Neural progenitor cell (in vitro differentiated cells): ENCODE results near the gene TRIO. TPM values are rescaled to one million over a fixed set of nuclear protein-coding genes. Genes with fewer than 3 reads are reported as not detected.
A peak's percentile ranks its signal among the peaks of the same experiment; 100 is the strongest.

ENCODE experiments used
- DNase-seq: peaks from one replicate; pipeline ENCODE4 v3.0.0-alpha.2; 2016; ENCODE audit warnings: low spot score
- H2AFZ ChIP-seq: fragments of 200-600 bp; sonication (generic); replicated peaks from 2 replicates; pipeline ENCODE4 v1.6.1; 2016; ENCODE audit warnings: antibody characterized with exemption
- H3F3A ChIP-seq: fragments of 200-600 bp; sonication (generic); 2 replicates; pipeline ENCODE4 v1.6.1; 2016; ENCODE audit warnings: antibody characterized with exemption, low read depth
- H3K27ac ChIP-seq: fragments of 200-600 bp; sonication (generic); 2 replicates; pipeline ENCODE4 v1.5.1; 2016; ENCODE audit warnings: mild to moderate bottlenecking
- H3K27me3 ChIP-seq: fragments of 200-600 bp; sonication (generic); 2 replicates; pipeline ENCODE4 v1.6.1; 2016; ENCODE audit warnings: mild to moderate bottlenecking, moderate library complexity
- H3K36me3 ChIP-seq: fragments of 200-600 bp; sonication (generic); 2 replicates; pipeline ENCODE4 v1.5.1; 2016
- H3K4me1 ChIP-seq: fragments of 200-600 bp; sonication (generic); 2 replicates; pipeline ENCODE4 v1.6.1; 2016; ENCODE audit warnings: mixed run types
- H3K4me2 ChIP-seq: fragments of 200-600 bp; sonication (generic); 2 replicates; pipeline ENCODE4 v1.6.1; 2016
- H3K4me3 ChIP-seq: fragments of 200-600 bp; sonication (generic); 2 replicates; pipeline ENCODE4 v1.5.1; 2016
- H3K79me2 ChIP-seq: fragments of 200-600 bp; sonication (generic); 2 replicates; pipeline ENCODE4 v1.6.1; 2016; ENCODE audit warnings: low read depth
- H3K9ac ChIP-seq: fragments of 200-600 bp; sonication (generic); 2 replicates; pipeline ENCODE4 v1.6.1; 2016
- H3K9me3 ChIP-seq: fragments of 200-600 bp; sonication (generic); 2 replicates; pipeline ENCODE4 v1.5.1; 2016; ENCODE audit warnings: low read depth
- H4K20me1 ChIP-seq: fragments of 200-600 bp; sonication (generic); 2 replicates; pipeline ENCODE4 v1.6.1; 2016; ENCODE audit warnings: low read depth
- H3K27ac Mint-ChIP-seq: 3 replicates; pipeline ENCODE4 v1.8.0; 2021; ENCODE audit warnings: mixed read lengths
- H3K27me3 Mint-ChIP-seq: 2 replicates; pipeline ENCODE4 v1.8.0; 2022; ENCODE audit warnings: low read depth, mild to moderate bottlenecking, inconsistent platforms, moderate library complexity, mixed read lengths; ENCODE audit not compliant: insufficient read depth
- H3K36me3 Mint-ChIP-seq: 3 replicates; pipeline ENCODE4 v1.8.0; 2021; ENCODE audit warnings: mixed read lengths
- H3K4me1 Mint-ChIP-seq: 3 replicates; pipeline ENCODE4 v1.8.0; 2021; ENCODE audit warnings: mixed read lengths
- H3K4me3 Mint-ChIP-seq: 3 replicates; pipeline ENCODE4 v1.8.0; 2021; ENCODE audit warnings: mild to moderate bottlenecking, moderate library complexity, mixed read lengths
- H3K9me3 Mint-ChIP-seq: 3 replicates; pipeline ENCODE4 v1.8.0; 2020; ENCODE audit warnings: mixed read lengths
- EZH2 ChIP-seq: fragments of 200-600 bp; sonication (generic); IDR thresholded peaks from 2 replicates; pipeline ENCODE4 v1.6.1; 2017; ENCODE audit warnings: antibody characterized with exemption, mild to moderate bottlenecking, moderate library complexity
- EZH2phosphoT487 ChIP-seq: fragments of 200-600 bp; sonication (generic); IDR thresholded peaks from 2 replicates; pipeline ENCODE4 v1.6.1; 2017; ENCODE audit warnings: antibody characterized with exemption
- total RNA-seq: library from RNA; depleted of rRNA; stranded (reverse); fragments of >200 nt; gene quantifications from 2 replicates; pipeline ENCODE4 v1.2.3, GENCODE V29; 2015; ENCODE audit warnings: low replicate concordance
- TF ChIP-seq, protein P1 (sequence below): fragments of 200-600 bp; sonication (generic); IDR thresholded peaks from 2 replicates; pipeline ENCODE4 v1.5.1; 2017; ENCODE audit warnings: antibody characterized with exemption, mild to moderate bottlenecking

TRIO gene
- total RNA-seq, 1 donor from 2014 or later: 84.7 TPM

DNA sequence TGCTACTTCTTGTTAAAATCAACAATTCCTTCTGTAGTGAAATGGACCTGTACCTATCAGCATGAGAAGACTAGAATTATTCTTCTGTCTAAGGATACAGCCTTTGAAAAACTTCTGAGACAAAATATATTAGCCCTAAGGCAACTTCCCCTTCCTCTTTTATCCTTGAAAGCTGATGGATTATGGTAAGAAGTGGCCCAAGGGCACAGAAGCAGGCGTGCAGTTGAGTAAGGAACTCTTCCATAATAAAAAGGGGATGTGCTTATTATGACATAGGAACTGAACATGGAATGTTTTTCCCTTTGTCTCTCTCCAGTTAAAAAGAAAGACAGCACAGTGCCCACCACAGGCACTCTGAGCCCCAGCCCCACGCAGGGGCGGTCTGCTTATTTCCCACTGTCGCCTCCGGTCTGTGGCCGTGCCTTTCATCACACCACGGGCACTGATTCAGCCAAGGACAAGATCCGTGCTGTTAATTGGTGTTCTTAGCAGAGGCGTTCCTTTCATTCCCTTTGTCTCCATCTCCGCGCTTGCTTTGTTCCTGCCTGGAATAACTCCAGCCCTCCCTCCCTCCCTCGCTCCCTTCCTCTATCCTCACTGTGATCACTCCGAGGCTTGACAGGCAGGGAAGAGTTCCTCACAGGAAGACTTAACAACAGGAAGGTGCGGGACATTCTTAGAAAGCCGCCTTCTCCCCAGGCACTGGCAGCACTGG lies 302.6 kb downstream of the TRIO start:
- H3K79me2 ChIP-seq: peaks cover 6% of the 10 kb centered on the region
- no peaks in the 10 kb centered on the region for H3K9me3 Mint-ChIP-seq

DNA sequence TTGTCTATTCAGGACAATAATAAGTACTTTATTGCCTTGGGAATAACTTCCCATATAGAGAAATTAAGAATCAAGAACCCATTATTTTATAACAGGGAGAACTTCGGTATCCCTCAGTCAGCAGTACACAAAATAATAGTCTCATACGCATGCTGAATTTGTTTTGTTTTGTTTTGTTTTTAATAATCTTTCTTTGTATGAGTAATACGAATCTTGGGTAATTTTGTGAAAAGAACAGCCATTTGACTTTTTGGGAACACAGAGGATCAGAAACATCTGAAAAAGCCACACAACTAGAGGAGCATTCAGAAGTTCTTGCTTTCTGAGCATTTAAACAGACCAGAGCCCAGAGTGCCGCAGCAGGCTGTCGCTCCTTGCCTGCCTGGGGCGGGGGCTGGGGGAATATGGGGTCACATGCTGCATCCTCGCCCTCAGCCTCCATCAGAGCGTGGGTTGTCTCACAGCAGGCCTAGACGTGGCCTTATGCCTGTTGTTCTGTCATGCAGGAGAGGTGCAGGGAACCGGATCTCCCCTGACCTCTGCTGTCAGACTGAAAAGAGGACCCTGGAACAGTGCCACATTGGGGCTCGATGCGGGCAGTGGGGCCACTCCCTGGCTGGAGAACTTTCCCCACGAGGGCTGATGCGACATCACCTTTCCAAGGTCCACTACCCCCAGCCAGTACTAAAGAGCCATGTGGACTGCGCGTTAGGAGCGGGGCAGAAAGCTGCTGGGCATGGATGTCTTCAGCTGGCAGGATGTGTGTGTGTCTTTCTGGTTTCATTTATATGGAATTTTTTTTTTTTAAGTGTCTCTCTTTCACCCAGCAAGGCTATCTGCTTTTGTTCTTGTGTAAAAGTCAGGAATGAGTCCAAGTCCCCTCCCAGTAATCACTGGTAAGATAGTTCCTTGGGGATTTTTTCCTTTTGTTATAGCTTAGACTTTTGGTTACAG lies 305.1 kb downstream of the TRIO start:
- peaks cover 90% of the 10 kb centered on the region for H3K4me1 Mint-ChIP-seq
- no peak for DNase-seq

More for the DNA sequence above, 302.6 kb downstream of the TRIO start:
- peak overlapping the region; percentile 65 for H3K4me2 ChIP-seq
- Mint-ChIP-seq H3K4me1 (peaks cover 90% of the 10 kb centered on the region), H3K27ac (peak overlapping the region; percentile 95), H3K36me3 (peaks cover 11% of the 10 kb centered on the region), H3K27me3 (peaks cover 3% of the 10 kb centered on the region), H3K4me3 (peak overlapping the region; percentile 76)
- peaks cover 37% of the 10 kb centered on the region for H4K20me1 ChIP-seq
- peak overlapping the region; percentile 16 for H3K4me3 ChIP-seq
- H3F3A ChIP-seq: peaks cover 19% of the 10 kb centered on the region
- H2AFZ ChIP-seq: no peak overlapping the region
- H3K27me3 ChIP-seq: no peaks in the 10 kb centered on the region
- no peaks in the 10 kb centered on the region for H3K36me3 ChIP-seq
- H3K9ac ChIP-seq: no peak overlapping the region
- H3K9me3 ChIP-seq: no peaks in the 10 kb centered on the region
- no peak overlapping the region for H3K27ac ChIP-seq
- DNase-seq: peak; percentile 92
- TF ChIP-seq, protein P1, sequence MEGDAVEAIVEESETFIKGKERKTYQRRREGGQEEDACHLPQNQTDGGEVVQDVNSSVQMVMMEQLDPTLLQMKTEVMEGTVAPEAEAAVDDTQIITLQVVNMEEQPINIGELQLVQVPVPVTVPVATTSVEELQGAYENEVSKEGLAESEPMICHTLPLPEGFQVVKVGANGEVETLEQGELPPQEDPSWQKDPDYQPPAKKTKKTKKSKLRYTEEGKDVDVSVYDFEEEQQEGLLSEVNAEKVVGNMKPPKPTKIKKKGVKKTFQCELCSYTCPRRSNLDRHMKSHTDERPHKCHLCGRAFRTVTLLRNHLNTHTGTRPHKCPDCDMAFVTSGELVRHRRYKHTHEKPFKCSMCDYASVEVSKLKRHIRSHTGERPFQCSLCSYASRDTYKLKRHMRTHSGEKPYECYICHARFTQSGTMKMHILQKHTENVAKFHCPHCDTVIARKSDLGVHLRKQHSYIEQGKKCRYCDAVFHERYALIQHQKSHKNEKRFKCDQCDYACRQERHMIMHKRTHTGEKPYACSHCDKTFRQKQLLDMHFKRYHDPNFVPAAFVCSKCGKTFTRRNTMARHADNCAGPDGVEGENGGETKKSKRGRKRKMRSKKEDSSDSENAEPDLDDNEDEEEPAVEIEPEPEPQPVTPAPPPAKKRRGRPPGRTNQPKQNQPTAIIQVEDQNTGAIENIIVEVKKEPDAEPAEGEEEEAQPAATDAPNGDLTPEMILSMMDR: no peak
- TF ChIP-seq EZH2: no peak
- TF ChIP-seq EZH2phosphoT487: no peak
- peaks cover 46% of the 10 kb centered on the region for H3K4me1 ChIP-seq

DNA sequence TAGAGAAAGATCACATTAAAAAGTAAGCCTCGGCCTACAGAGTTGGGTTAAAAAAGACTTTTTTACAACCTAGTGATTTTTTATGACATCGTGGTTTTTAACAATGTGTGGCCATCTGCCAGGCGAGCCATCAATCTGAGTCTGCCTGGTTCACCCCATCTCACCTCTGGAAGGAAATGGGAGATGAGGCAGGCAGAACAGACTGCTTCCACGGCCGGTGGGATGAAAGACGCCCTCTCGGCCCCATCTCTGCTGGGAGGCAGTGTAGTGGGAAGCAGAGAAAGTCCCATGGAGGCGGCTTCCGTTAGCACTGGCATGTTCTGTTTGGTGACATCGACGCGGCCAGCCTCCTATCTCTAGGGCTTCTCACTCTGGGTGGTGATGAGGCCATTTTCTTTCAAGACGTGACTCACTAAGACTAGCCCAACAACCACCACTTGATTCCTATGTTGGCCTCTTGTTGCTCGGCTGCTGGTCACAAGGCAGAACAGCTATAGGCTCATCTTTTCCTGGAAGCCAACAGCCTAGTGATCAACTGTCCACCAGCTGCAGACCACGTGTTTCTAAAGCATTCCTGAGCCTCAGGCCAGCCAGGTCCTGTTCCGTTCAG lies 306.0 kb downstream of the TRIO start:
- H3K4me2 ChIP-seq: no peak overlapping the region
- no peaks in the 10 kb centered on the region for H3K9me3 Mint-ChIP-seq
- H3K27me3 Mint-ChIP-seq: peaks cover 3% of the 10 kb centered on the region
- no peak overlapping the region for H3K27ac ChIP-seq
- H3K79me2 ChIP-seq: peaks cover 6% of the 10 kb centered on the region
- peaks cover 31% of the 10 kb centered on the region for H3K4me1 ChIP-seq
- H2AFZ ChIP-seq: no peak overlapping the region
- no peak overlapping the region for H3K27ac Mint-ChIP-seq
- H3K36me3 Mint-ChIP-seq: peaks cover 20% of the 10 kb centered on the region
- H4K20me1 ChIP-seq: peaks cover 18% of the 10 kb centered on the region
- no peak for DNase-seq
- H3K4me3 ChIP-seq: no peak overlapping the region
- H3K36me3 ChIP-seq: no peaks in the 10 kb centered on the region
- peaks cover 88% of the 10 kb centered on the region for H3K4me1 Mint-ChIP-seq
- no peaks in the 10 kb centered on the region for H3K27me3 ChIP-seq
- H3K9ac ChIP-seq: no peak overlapping the region
- H3F3A ChIP-seq: peaks cover 15% of the 10 kb centered on the region
- H3K4me3 Mint-ChIP-seq: no peak overlapping the region
- no peaks in the 10 kb centered on the region for H3K9me3 ChIP-seq
- TF ChIP-seq EZH2 (no peak), EZH2phosphoT487 (no peak)
- TF ChIP-seq, protein P1: no peak

More for the DNA sequence above, 305.1 kb downstream of the TRIO start:
- H3K27me3 ChIP-seq: no peaks in the 10 kb centered on the region
- H3F3A ChIP-seq: peaks cover 15% of the 10 kb centered on the region
- Mint-ChIP-seq H3K4me3 (no peak overlapping the region), H3K9me3 (no peaks in the 10 kb centered on the region), H3K27ac (no peak overlapping the region), H3K27me3 (peaks cover 3% of the 10 kb centered on the region), H3K36me3 (peaks cover 14% of the 10 kb centered on the region)
- no peak overlapping the region for H3K4me3 ChIP-seq
- peaks cover 6% of the 10 kb centered on the region for H3K79me2 ChIP-seq
- H3K9ac ChIP-seq: no peak overlapping the region
- no peaks in the 10 kb centered on the region for H3K36me3 ChIP-seq
- no peak overlapping the region for H3K27ac ChIP-seq
- H3K4me2 ChIP-seq: no peak overlapping the region
- peaks cover 23% of the 10 kb centered on the region for H4K20me1 ChIP-seq
- no peak overlapping the region for H2AFZ ChIP-seq
- H3K9me3 ChIP-seq: no peaks in the 10 kb centered on the region
- H3K4me1 ChIP-seq: peaks cover 33% of the 10 kb centered on the region
- TF ChIP-seq EZH2 (no peak), EZH2phosphoT487 (no peak)
- TF ChIP-seq, protein P1: no peak
